Stimulated activated effector memory CD8-positive, alpha-beta T cell treated with anti-CD3 and anti-CD28 coated beads, Interleukin-12 subunit alpha, Interleukin-12 subunit beta, amount 100 ng/mL, for 72 hours (primary cell): Measurements from ENCODE around the gene NUP188.

Source experiments
- ATAC-seq: fragments of 150-1000 bp; cut with Tn5 transposase; 2 replicates; pipeline ENCODE4 v1.10.0; 2021
- DNase-seq, 2 donors: peaks; one replicate each; pipeline ENCODE4 v3.0.0; 2021 to 2022; ENCODE audit warnings: low spot score in 2 of 2
- H3K27ac Mint-ChIP-seq: one replicate; pipeline ENCODE4 v1.8.0; 2022; ENCODE audit warnings: mild to moderate bottlenecking, mixed read lengths
- H3K36me3 Mint-ChIP-seq: one replicate; pipeline ENCODE4 v1.8.0; 2022; ENCODE audit warnings: mild to moderate bottlenecking, mixed read lengths
- H3K4me1 Mint-ChIP-seq: one replicate; pipeline ENCODE4 v1.8.0; 2022; ENCODE audit warnings: mixed read lengths
- H3K4me3 Mint-ChIP-seq: one replicate; pipeline ENCODE4 v1.8.0; 2022; ENCODE audit warnings: mild to moderate bottlenecking, mixed read lengths
- H3K9me3 Mint-ChIP-seq: one replicate; pipeline ENCODE4 v1.8.0; 2022; ENCODE audit warnings: mixed read lengths

NUP188 gene, protein sequence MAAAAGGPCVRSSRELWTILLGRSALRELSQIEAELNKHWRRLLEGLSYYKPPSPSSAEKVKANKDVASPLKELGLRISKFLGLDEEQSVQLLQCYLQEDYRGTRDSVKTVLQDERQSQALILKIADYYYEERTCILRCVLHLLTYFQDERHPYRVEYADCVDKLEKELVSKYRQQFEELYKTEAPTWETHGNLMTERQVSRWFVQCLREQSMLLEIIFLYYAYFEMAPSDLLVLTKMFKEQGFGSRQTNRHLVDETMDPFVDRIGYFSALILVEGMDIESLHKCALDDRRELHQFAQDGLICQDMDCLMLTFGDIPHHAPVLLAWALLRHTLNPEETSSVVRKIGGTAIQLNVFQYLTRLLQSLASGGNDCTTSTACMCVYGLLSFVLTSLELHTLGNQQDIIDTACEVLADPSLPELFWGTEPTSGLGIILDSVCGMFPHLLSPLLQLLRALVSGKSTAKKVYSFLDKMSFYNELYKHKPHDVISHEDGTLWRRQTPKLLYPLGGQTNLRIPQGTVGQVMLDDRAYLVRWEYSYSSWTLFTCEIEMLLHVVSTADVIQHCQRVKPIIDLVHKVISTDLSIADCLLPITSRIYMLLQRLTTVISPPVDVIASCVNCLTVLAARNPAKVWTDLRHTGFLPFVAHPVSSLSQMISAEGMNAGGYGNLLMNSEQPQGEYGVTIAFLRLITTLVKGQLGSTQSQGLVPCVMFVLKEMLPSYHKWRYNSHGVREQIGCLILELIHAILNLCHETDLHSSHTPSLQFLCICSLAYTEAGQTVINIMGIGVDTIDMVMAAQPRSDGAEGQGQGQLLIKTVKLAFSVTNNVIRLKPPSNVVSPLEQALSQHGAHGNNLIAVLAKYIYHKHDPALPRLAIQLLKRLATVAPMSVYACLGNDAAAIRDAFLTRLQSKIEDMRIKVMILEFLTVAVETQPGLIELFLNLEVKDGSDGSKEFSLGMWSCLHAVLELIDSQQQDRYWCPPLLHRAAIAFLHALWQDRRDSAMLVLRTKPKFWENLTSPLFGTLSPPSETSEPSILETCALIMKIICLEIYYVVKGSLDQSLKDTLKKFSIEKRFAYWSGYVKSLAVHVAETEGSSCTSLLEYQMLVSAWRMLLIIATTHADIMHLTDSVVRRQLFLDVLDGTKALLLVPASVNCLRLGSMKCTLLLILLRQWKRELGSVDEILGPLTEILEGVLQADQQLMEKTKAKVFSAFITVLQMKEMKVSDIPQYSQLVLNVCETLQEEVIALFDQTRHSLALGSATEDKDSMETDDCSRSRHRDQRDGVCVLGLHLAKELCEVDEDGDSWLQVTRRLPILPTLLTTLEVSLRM (N-terminal part only)

GRCh38 chr9:128947527-128948301 is at the start of gene NUP188, which contains the start of gene DOLK:
TSS of gene NUP188 (plus strand) at chr9:128947699. CDS start at chr9:128947720, 21 bp downstream.
TSS of gene DOLK (minus strand) at chr9:128947603. CDS start at chr9:128947303, 300 bp downstream.
- ATAC-seq: peak; percentile 87
- peak within 1 kb of the TSS; percentile 98 for H3K27ac Mint-ChIP-seq
- peak within 1 kb of the TSS; percentile 96 for H3K4me3 Mint-ChIP-seq
- peak; percentile 100 for DNase-seq
- peaks cover 22% of the 10 kb centered on the region for H3K4me1 Mint-ChIP-seq
- H3K9me3 Mint-ChIP-seq: no peaks in the 10 kb centered on the region
- H3K36me3 Mint-ChIP-seq: peaks cover 65% of the 10 kb centered on the region

DNA sequence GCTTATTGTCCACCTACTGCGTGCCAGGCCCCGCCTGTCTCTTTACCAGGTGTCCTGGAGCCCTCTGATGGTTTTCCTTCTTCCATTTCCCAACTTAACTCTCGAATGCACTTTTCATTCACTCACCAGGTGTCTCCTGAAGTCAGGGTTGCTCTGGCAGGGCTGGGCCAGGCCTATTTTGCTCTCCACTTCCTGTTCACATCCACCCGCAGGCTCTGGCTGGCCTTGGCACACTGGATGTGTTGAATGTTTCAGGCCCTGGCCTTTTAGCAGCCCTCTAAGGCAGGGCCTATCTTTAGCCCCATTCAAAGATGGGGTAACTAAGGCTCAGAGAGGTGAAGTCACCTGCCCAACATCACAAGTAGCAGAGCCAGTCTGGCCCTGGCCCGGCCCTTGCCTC is 49.1 kb upstream of the NUP188 start:
- H3K36me3 Mint-ChIP-seq: peaks cover 39% of the 10 kb centered on the region
- no peak overlapping the region for H3K4me3 Mint-ChIP-seq
- H3K27ac Mint-ChIP-seq: peak overlapping the region; percentile 93
- no peak for DNase-seq
- H3K9me3 Mint-ChIP-seq: no peaks in the 10 kb centered on the region
- peaks cover 70% of the 10 kb centered on the region for H3K4me1 Mint-ChIP-seq
- ATAC-seq: no peak

DNA sequence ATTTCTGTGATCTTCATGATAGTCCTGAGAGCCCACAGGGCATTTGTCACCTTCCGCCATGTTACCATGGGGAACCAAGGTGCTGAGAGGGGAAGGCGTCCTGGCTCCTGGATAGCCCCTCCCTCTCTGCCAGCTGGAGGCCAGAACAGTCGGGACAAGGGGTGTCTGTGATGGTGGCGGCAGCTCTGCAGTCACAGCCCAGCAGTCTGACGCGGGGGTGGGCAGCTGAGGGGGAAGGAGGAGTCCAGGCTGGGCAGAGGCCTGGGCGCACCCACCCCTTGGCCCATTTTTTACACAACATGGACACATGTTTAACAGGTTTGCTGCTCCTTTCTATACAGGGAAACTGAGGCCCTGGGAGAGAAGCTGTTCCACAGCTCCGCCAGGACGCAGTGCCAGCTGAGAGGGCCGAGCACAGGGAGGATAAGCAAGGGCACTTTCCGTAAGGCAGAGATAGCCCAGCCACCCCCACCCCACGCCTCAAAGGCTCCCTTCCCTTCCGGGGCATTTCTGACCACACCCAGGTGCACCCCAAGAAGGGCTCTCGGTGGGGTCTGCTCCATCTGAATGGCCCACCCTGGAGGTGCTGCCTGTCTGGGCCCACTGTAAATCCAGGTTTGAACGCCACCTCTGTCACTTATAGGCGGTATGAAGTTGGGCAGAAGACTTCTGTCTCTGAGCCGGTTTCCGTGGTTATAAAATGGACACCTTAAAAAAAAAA is 48.5 kb upstream of the NUP188 start:
- Mint-ChIP-seq H3K27ac (peak overlapping the region; percentile 93), H3K4me3 (peak overlapping the region; percentile 45), H3K36me3 (peaks cover 39% of the 10 kb centered on the region), H3K4me1 (peaks cover 75% of the 10 kb centered on the region), H3K9me3 (no peaks in the 10 kb centered on the region)
- ATAC-seq: no peak
- DNase-seq: no peak

- Mint-ChIP-seq H3K27ac (peak overlapping the region; percentile 93), H3K9me3 (no peaks in the 10 kb centered on the region), H3K36me3 (peaks cover 33% of the 10 kb centered on the region), H3K4me1 (peaks cover 75% of the 10 kb centered on the region), H3K4me3 (peak overlapping the region; percentile 45)
- ATAC-seq: peak; percentile 57
- peak in 1 of 2 donors; percentile 63 for DNase-seq
Measured at GRCh38 chr9:128899566-128900322, 47.8 kb upstream of the NUP188 start.

- Mint-ChIP-seq H3K9me3 (no peaks in the 10 kb centered on the region), H3K36me3 (peaks cover 24% of the 10 kb centered on the region), H3K27ac (peak overlapping the region; percentile 90), H3K4me3 (no peak overlapping the region), H3K4me1 (peaks cover 59% of the 10 kb centered on the region)
- DNase-seq (no peak), ATAC-seq (no peak)
Measured at GRCh38 chr9:128901379-128901778, 46.1 kb upstream of the NUP188 start.

GRCh38 chr9:128901822-128902221 is 45.7 kb upstream of the NUP188 start:
- peak overlapping the region; percentile 63 for H3K4me3 Mint-ChIP-seq
- H3K27ac Mint-ChIP-seq: peak overlapping the region; percentile 90
- H3K36me3 Mint-ChIP-seq: peaks cover 19% of the 10 kb centered on the region
- peaks cover 56% of the 10 kb centered on the region for H3K4me1 Mint-ChIP-seq
- H3K9me3 Mint-ChIP-seq: no peaks in the 10 kb centered on the region
- ATAC-seq (peak; percentile 25), DNase-seq (no peak)

DNA sequence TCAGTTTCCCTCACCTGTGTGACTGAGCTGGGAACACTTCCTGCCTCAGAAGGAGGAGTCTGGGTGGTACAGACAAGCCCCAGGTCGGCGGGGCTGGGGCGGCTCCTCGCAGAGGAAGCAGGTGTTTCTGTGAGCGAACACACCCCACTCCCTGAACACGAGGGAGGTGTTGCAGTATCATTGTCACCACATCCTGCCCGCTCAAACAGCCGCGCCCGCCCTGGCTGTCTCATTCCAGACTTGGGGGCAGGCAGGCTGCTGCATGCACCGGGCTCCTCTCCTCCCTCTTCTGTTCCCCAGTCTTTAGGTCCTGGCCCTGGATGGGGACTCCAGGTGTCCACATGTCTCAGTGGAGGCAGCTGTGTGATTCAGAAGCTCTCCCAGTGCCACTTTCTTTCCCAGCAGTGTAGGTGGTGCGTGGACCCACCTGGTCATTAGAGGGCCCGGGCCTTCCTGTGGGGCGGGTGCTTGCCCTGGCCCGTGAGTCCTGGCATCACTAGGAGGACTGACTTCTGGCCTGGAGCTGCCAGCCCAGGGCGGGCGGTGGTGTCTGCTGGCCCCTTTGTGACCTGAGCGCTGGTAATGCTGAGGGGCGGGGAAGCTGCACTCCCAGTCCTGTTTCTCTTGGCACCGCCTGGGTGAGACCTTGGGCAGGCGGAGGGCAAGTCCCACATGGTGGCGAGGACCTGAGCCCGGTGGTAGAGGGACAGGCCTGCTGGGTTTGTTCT is 45.0 kb upstream of the NUP188 start:
- Mint-ChIP-seq H3K36me3 (peaks cover 16% of the 10 kb centered on the region), H3K4me3 (peak overlapping the region; percentile 63), H3K4me1 (peaks cover 59% of the 10 kb centered on the region), H3K27ac (peak overlapping the region; percentile 90), H3K9me3 (no peaks in the 10 kb centered on the region)
- peak; percentile 63 to 89 for DNase-seq
- ATAC-seq: peak; percentile 97

GRCh38 chr9:128903079-128903461 is 44.4 kb upstream of the NUP188 start:
- H3K4me1 Mint-ChIP-seq: peaks cover 58% of the 10 kb centered on the region
- DNase-seq: no peak
- H3K9me3 Mint-ChIP-seq: no peaks in the 10 kb centered on the region
- H3K27ac Mint-ChIP-seq: peak overlapping the region; percentile 90
- peaks cover 13% of the 10 kb centered on the region for H3K36me3 Mint-ChIP-seq
- no peak for ATAC-seq
- peak overlapping the region; percentile 63 for H3K4me3 Mint-ChIP-seq

- DNase-seq (no peak), ATAC-seq (no peak)
- Mint-ChIP-seq H3K4me1 (peaks cover 52% of the 10 kb centered on the region), H3K36me3 (peaks cover 17% of the 10 kb centered on the region), H3K27ac (peak overlapping the region; percentile 64), H3K4me3 (no peak overlapping the region), H3K9me3 (no peaks in the 10 kb centered on the region)
Measured at GRCh38 chr9:128903871-128904620, 43.5 kb upstream of the NUP188 start.

- peaks cover 27% of the 10 kb centered on the region for H3K36me3 Mint-ChIP-seq
- no peaks in the 10 kb centered on the region for H3K9me3 Mint-ChIP-seq
- DNase-seq (no peak), ATAC-seq (no peak)
- peaks cover 53% of the 10 kb centered on the region for H3K4me1 Mint-ChIP-seq
- no peak overlapping the region for H3K4me3 Mint-ChIP-seq
- peak overlapping the region; percentile 68 for H3K27ac Mint-ChIP-seq
Measured at GRCh38 chr9:128905964-128906363, 41.5 kb upstream of the NUP188 start.

DNA sequence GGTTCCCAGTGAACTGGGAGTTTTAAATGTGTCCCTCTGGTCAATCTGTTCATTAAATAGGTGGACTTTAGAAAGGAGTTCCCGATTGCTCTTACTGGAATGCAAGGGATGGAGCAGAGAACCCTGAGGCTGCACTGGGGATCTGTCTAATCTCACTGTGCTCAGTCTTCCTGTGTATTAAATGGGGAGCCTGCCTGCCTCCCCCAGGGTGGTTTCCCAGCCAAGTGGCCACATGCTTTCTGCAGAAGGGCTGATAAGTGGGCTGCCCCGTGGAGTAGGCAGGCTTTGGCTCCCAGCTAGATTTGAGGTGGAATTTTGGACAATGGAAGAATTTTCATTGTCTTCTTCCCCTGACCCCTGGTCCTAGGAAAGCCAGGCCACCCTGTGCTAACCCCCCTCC is 40.8 kb upstream of the NUP188 start:
- Mint-ChIP-seq H3K27ac (peak overlapping the region; percentile 83), H3K9me3 (no peaks in the 10 kb centered on the region), H3K4me3 (no peak overlapping the region), H3K36me3 (peaks cover 27% of the 10 kb centered on the region), H3K4me1 (peaks cover 57% of the 10 kb centered on the region)
- DNase-seq (no peak), ATAC-seq (no peak)

DNA sequence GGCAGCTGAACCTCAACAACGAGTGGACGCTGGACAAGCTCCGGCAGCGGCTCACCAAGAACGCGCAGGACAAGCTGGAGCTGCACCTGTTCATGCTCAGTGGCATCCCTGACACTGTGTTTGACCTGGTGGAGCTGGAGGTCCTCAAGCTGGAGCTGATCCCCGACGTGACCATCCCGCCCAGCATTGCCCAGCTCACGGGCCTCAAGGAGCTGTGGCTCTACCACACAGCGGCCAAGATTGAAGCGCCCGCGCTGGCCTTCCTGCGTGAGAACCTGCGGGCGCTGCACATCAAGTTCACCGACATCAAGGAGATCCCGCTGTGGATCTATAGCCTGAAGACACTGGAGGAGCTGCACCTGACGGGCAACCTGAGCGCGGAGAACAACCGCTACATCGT is 39.1 kb upstream of the NUP188 start:
- no peak for ATAC-seq
- no peak overlapping the region for H3K4me3 Mint-ChIP-seq
- H3K9me3 Mint-ChIP-seq: no peaks in the 10 kb centered on the region
- no peak overlapping the region for H3K27ac Mint-ChIP-seq
- DNase-seq: no peak
- peaks cover 57% of the 10 kb centered on the region for H3K4me1 Mint-ChIP-seq
- peaks cover 37% of the 10 kb centered on the region for H3K36me3 Mint-ChIP-seq
